ENCODE data around the gene SIK3.

The SIK3 gene

GRCh38 chr11:116874251-116874650 lies 224.0 kb downstream of the SIK3 start:
- no peak overlapping the region for H3K4me3 ChIP-seq (ENCODE audit: low read depth, low read length)
- DNase-seq (ENCODE audit: low read depth) = no peak
- TF ChIP-seq, protein P1, sequence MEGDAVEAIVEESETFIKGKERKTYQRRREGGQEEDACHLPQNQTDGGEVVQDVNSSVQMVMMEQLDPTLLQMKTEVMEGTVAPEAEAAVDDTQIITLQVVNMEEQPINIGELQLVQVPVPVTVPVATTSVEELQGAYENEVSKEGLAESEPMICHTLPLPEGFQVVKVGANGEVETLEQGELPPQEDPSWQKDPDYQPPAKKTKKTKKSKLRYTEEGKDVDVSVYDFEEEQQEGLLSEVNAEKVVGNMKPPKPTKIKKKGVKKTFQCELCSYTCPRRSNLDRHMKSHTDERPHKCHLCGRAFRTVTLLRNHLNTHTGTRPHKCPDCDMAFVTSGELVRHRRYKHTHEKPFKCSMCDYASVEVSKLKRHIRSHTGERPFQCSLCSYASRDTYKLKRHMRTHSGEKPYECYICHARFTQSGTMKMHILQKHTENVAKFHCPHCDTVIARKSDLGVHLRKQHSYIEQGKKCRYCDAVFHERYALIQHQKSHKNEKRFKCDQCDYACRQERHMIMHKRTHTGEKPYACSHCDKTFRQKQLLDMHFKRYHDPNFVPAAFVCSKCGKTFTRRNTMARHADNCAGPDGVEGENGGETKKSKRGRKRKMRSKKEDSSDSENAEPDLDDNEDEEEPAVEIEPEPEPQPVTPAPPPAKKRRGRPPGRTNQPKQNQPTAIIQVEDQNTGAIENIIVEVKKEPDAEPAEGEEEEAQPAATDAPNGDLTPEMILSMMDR (IDR thresholded peaks at IDR 0.05; ENCODE audit: low read depth, low read length, missing control alignments) = no peak

DNA sequence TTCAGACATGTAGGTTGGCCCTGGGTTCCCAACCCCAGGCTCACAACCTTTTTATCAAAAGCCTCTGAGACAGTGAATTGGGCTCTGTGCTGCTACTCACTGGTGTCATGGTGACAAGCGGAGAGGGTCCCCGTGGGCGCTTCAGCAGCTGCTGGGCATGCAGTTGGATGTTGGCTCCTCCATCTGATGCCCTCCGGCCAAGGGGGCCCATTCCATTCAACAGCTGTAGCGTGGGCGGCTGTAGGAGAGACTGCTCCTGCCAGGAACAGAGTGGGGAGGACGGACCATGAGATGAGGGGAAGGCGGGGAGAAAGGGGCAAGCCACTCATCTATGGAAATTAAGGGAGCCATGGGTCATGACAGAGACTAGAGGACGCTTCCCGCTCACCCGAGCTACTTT lies 224.8 kb downstream of the SIK3 start:
- no peak overlapping the region for H3K4me3 ChIP-seq (ENCODE audit: low read depth, low read length)
- DNase-seq (ENCODE audit: low read depth) = no peak
- TF ChIP-seq, protein P1 (IDR thresholded peaks at IDR 0.05; ENCODE audit: low read depth, low read length, missing control alignments) = no peak

- DNase-seq (ENCODE audit: low read depth) = no peak
- no peak overlapping the region for H3K4me3 ChIP-seq (ENCODE audit: low read depth, low read length)
- TF ChIP-seq, protein P1 (IDR thresholded peaks at IDR 0.05; ENCODE audit: low read depth, low read length, missing control alignments) = no peak
These were observed 227.0 kb downstream of the SIK3 start for GRCh38 chr11:116871248-116871647.

GRCh38 chr11:116870054-116870453 lies 228.2 kb downstream of the SIK3 start:
- no peak overlapping the region for H3K4me3 ChIP-seq (ENCODE audit: low read depth, low read length)
- no peak for DNase-seq (ENCODE audit: low read depth)
- TF ChIP-seq, protein P1 (IDR thresholded peaks at IDR 0.05; ENCODE audit: low read depth, low read length, missing control alignments) = no peak

DNA sequence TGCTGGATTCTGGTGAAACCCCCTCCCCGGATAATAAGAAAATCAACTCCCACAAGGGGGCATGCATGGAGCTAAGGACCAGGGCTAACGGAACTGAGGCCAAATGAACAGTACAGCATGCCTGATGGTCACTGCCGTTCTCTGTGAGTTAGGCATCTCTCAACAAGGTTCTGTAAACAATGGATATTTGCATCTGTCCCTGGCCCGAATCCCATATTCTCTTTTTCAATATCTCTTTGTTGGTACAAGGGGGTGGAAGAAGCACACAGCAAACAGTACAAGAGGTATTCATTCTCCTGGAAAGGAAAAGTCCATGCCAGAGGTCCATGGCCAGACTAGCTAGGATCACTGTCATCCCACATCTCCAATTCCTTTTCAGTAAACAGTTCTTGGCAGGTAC lies 228.6 kb downstream of the SIK3 start:
- no peak for DNase-seq (ENCODE audit: low read depth)
- TF ChIP-seq, protein P1 (IDR thresholded peaks at IDR 0.05; ENCODE audit: low read depth, low read length, missing control alignments) = no peak

GRCh38 chr11:116868066-116868465 lies 230.2 kb downstream of the SIK3 start:
- TF ChIP-seq, protein P1 (IDR thresholded peaks at IDR 0.05; ENCODE audit: low read depth, low read length, missing control alignments) = no peak
- no peak overlapping the region for H3K4me3 ChIP-seq (ENCODE audit: low read depth, low read length)
- no peak for DNase-seq (ENCODE audit: low read depth)

More for the DNA sequence above, 228.6 kb downstream of the SIK3 start:
- no peak overlapping the region for H3K4me3 ChIP-seq (ENCODE audit: low read depth, low read length)

DNA sequence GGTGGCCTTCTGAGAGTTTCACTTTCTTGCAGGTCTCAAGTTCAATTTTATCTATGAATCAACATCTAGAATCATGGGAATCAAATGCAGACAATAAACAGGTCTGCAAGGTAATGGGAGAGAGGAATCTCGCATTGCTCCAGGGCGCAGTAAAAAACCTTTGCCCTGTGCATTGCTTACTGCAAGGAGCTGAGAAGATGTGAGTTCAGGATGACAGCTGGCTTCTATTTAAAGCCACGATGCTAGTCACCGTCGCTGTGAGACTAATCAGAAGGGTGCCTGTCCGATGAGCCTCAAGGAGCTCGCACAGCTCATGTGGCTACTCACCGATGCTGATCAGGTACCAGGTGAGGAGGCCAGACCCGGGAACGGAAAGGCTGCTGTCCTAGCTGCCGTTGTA lies 230.6 kb downstream of the SIK3 start:
- no peak overlapping the region for H3K4me3 ChIP-seq (ENCODE audit: low read depth, low read length)
- no peak for DNase-seq (ENCODE audit: low read depth)
- TF ChIP-seq, protein P1 (IDR thresholded peaks at IDR 0.05; ENCODE audit: low read depth, low read length, missing control alignments) = no peak
